Stimulated activated CD4-positive, alpha-beta T cell treated with anti-CD3 and anti-CD28 coated beads, TNF-alpha, amount 100 ng/mL, for 24 hours (primary cell): Measurements from ENCODE around the gene INKA1.

Experiments
- DNase-seq, 3 experiments: peaks; one replicate each; pipeline ENCODE4 v3.0.0-alpha.2; 2020; ENCODE audit warnings: low read depth in 3 of 3

INKA1 gene

GRCh38 chr3:49786357-49787181 lies 16.5 kb upstream of the INKA1 start, which contains the start of gene IP6K1:
Gene IP6K1 (minus strand): TSS chr3:49786542. CDS start chr3:49748040, 38,502 bp downstream.
- peak; percentile 98 to 100 (median 98) for DNase-seq

GRCh38 chr3:49787182-49787464 lies 15.9 kb upstream of the INKA1 start:
- DNase-seq = no peak

- no peak for DNase-seq
Measured at GRCh38 chr3:49787536-49787935, 15.5 kb upstream of the INKA1 start.

- DNase-seq = no peak
Measured at GRCh38 chr3:49788056-49788455, 15.0 kb upstream of the INKA1 start.

- DNase-seq = no peak
Measured at GRCh38 chr3:49790626-49791411, 12.2 kb upstream of the INKA1 start.

- DNase-seq = no peak
Measured at GRCh38 chr3:49791571-49791970, 11.5 kb upstream of the INKA1 start.

- no peak for DNase-seq
Measured at GRCh38 chr3:49792371-49793150, 10.5 kb upstream of the INKA1 start.

GRCh38 chr3:49793486-49794085 lies 9.5 kb upstream of the INKA1 start:
- no peak for DNase-seq

- no peak for DNase-seq
Measured at GRCh38 chr3:49794431-49794830, 8.6 kb upstream of the INKA1 start.

GRCh38 chr3:49794926-49795905 lies 7.8 kb upstream of the INKA1 start:
- no peak for DNase-seq

- no peak for DNase-seq
Measured at GRCh38 chr3:49799105-49799504, 4.0 kb upstream of the INKA1 start.

GRCh38 chr3:49799761-49800160 lies 3.3 kb upstream of the INKA1 start, which contains the start of gene CDHR4:
Gene CDHR4 (minus strand): TSS chr3:49799873. CDS start chr3:49799812, 61 bp downstream.
- DNase-seq = no peak

- DNase-seq = no peak
Measured at GRCh38 chr3:49801160-49801559, 1.9 kb upstream of the INKA1 start.

- DNase-seq = peak in 1 of 3 experiments; percentile 33
Measured at GRCh38 chr3:49803465-49804140, 542 bp downstream of the INKA1 start.

- DNase-seq = no peak
Measured at GRCh38 chr3:49804141-49805041, 1.3 kb downstream of the INKA1 start.

GRCh38 chr3:49805367-49805782 lies 2.3 kb downstream of the INKA1 start:
- no peak for DNase-seq

GRCh38 chr3:49805897-49806701 lies 3.0 kb downstream of the INKA1 start:
- DNase-seq = no peak

- no peak for DNase-seq
Measured at GRCh38 chr3:49806850-49807249, 3.8 kb downstream of the INKA1 start.
